Left lung (tissue), 10 donors: ENCODE results near the gene JAKMIP1. TPM values are rescaled to one million over a fixed set of nuclear protein-coding genes. Genes with fewer than 3 reads are reported as not detected.
"Not testable (repeated sequence)": the region's sequence is repeated elsewhere in the genome, so short reads cannot be mapped to it uniquely, and the experiment has no call there.

ENCODE experiments used
- ATAC-seq: fragments of 200-7000 bp; cut with Tn5 transposase; one replicate; pipeline ENCODE4 v1.9.1; 2020; ENCODE audit warnings: moderate library complexity
- DNase-seq, 4 donors: peaks; one replicate each; pipeline ENCODE4 v3.0.0-alpha.2; 2013 to 2020
- H3K27ac ChIP-seq, 2 donors: fragments of 200-600 bp; sonication (generic) in 1 of 2; one replicate each; pipeline versions ENCODE4 v1.5.0 to v1.8.0; 2020 to 2021
- H3K27me3 ChIP-seq, 2 donors: fragments of 200-600 bp; sonication (generic) in 1 of 2; one replicate each; pipeline versions ENCODE4 v1.5.0 to v1.8.0; 2020 to 2021
- H3K36me3 ChIP-seq, 2 donors: fragments of 200-600 bp; sonication (generic) in 1 of 2; one replicate each; pipeline versions ENCODE4 v1.5.0 to v1.8.0; 2020 to 2021
- H3K4me1 ChIP-seq, 2 donors: fragments of 200-600 bp; one replicate each; pipeline ENCODE4 v1.8.0; 2021
- H3K4me3 ChIP-seq, 2 donors: fragments of 200-600 bp; sonication (generic) in 1 of 2; one replicate each; pipeline versions ENCODE4 v1.5.0 to v1.8.0; 2020 to 2021; ENCODE audit warnings: mild to moderate bottlenecking in 1 of 2
- H3K9me3 ChIP-seq, 2 donors: fragments of 200-600 bp; sonication (generic) in 1 of 2; one replicate each; pipeline versions ENCODE4 v1.5.0 to v1.8.0; 2020 to 2021
- intact Hi-C, 2 donors: fragments of 100-400 bp; cut with DNase I; formaldehyde crosslinking; loops; one replicate each; pipeline versions ENCODE4 v1.11.2 to v1.14.2; 2022
- polyA plus RNA-seq, 6 donors: library from polyadenylated mRNA; unstranded; fragments of 120-200 nt; gene quantifications; one replicate each; pipeline ENCODE4 v1.2.1, GENCODE V29; 2013; ENCODE audit not compliant: insufficient read length in 6 of 6
- total RNA-seq, 2 donors: library from RNA; stranded (reverse); fragmentation: NEBNext Ultra II Directional; extraction: Animal tissue kit (Norgen Biotek cat#: 25700); gene quantifications; one replicate each; pipeline ENCODE4 v1.2.1, GENCODE V29; 2021
- TF ChIP-seq, protein P1 (sequence below), 2 donors: fragments of 200-600 bp; sonication (generic) in 1 of 2; IDR thresholded peaks; one replicate each; pipeline versions ENCODE4 v1.5.0 to v1.8.0; 2021; ENCODE audit warnings: antibody characterized with exemption in 2 of 2
- donor health status: DM: no; HTN: yes; CAD: no.
- donor health status: DM: no; HTN: no; CAD: no.

JAKMIP1 gene
- total and polyA plus RNA-seq, 8 donors, result 0.13 to 0.79 (median 0.21) TPM; not detected in 1

- TF ChIP-seq, protein P1, sequence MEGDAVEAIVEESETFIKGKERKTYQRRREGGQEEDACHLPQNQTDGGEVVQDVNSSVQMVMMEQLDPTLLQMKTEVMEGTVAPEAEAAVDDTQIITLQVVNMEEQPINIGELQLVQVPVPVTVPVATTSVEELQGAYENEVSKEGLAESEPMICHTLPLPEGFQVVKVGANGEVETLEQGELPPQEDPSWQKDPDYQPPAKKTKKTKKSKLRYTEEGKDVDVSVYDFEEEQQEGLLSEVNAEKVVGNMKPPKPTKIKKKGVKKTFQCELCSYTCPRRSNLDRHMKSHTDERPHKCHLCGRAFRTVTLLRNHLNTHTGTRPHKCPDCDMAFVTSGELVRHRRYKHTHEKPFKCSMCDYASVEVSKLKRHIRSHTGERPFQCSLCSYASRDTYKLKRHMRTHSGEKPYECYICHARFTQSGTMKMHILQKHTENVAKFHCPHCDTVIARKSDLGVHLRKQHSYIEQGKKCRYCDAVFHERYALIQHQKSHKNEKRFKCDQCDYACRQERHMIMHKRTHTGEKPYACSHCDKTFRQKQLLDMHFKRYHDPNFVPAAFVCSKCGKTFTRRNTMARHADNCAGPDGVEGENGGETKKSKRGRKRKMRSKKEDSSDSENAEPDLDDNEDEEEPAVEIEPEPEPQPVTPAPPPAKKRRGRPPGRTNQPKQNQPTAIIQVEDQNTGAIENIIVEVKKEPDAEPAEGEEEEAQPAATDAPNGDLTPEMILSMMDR (IDR thresholded peaks at IDR 0.05), result no peak
- no peaks in the 10 kb centered on the region for H3K4me1 ChIP-seq
- DNase-seq, result no peak
- no peaks in the 10 kb centered on the region for H3K36me3 ChIP-seq
- no peaks in the 10 kb centered on the region for H3K27me3 ChIP-seq
- no peak overlapping the region for H3K27ac ChIP-seq
- intact Hi-C loops, result no loop called here
- H3K4me3 ChIP-seq, result no peak overlapping the region
- no peak for ATAC-seq
- peaks cover 0 to 15% of the 10 kb centered on the region in 2 donors for H3K9me3 ChIP-seq
Observed at GRCh38 chr4:6141554-6141953, 58.8 kb downstream of the JAKMIP1 start.

DNA sequence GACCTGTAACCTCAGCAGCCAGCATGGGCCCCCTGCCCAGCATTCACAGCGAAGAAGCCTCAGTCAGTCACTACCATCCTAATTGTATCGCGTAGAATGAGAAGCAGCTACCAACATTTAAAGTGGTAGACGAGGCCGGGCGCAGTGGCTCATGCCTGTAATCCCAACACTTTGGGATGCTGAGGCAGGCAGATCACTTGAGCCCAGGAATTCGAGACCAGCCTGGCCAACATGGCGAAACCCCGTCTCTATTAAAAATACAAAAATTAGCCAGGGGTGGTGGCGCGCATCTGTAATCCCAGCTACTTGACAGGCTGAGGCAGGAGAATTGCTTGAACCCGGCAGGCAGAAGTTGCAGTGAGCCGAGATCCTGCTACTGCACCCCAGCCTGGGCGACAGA is 59.3 kb downstream of the JAKMIP1 start:
- ATAC-seq, DNase-seq, H3K4me3 ChIP-seq, H3K36me3 ChIP-seq, intact Hi-C loops, H3K4me1 ChIP-seq, H3K27me3 ChIP-seq, H3K27ac ChIP-seq: not testable (repeated sequence)
- H3K9me3 ChIP-seq, result peaks cover 0 to 15% of the 10 kb centered on the region in 2 donors

GRCh38 chr4:6137747-6138135 is 62.6 kb downstream of the JAKMIP1 start:
- no peaks in the 10 kb centered on the region for H3K9me3 ChIP-seq
- intact Hi-C loops, result no loop called here
- H3K27ac ChIP-seq, result no peak overlapping the region
- ATAC-seq, result no peak
- H3K4me3 ChIP-seq, result no peak overlapping the region
- H3K27me3 ChIP-seq, result no peaks in the 10 kb centered on the region
- no peaks in the 10 kb centered on the region for H3K36me3 ChIP-seq
- no peaks in the 10 kb centered on the region for H3K4me1 ChIP-seq
- TF ChIP-seq, protein P1 (IDR thresholded peaks at IDR 0.05), result no peak
- DNase-seq, result no peak

DNA sequence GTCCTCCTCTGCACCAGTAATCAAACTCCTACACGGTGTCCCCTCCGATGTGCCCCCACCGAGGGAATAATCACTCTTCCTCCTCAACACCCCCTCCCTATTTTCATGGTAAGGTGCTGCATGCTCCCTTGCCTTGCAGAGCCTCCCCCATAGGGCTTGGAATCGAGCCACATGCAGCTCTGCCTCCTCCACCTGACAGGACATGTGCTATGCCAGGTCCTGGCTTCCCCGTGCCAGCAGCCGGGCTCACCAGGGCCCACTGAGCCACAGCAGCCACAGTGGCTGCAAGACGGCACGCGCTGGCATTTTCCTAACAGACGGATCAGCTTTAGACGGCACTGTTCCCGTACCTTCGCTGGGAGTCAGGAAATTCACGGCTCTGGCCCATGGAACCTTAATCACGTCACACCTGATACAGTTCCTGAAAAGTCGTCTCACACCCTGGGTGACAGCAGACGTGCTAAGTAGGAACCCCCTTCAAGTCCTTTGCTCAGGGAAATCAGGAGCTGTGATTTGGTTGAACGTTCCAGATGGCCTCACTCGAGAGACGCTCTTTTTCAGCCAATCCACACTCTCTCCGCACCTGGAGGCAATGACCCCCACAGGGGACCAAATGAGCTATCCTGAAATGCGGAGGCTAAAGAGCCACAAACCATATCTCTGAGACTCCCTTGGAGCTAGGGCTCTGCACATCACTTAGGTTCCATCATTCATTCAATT is 63.2 kb downstream of the JAKMIP1 start:
- Histone ChIP-seq H3K4me1 (no peaks in the 10 kb centered on the region), H3K36me3 (no peaks in the 10 kb centered on the region), H3K9me3 (no peaks in the 10 kb centered on the region), H3K27me3 (no peaks in the 10 kb centered on the region), H3K27ac (no peak overlapping the region), H3K4me3 (no peak overlapping the region)
- ATAC-seq, result no peak
- no peak for DNase-seq
- TF ChIP-seq, protein P1 (IDR thresholded peaks at IDR 0.05), result no peak
- intact Hi-C loops, result no loop called here

GRCh38 chr4:6134612-6135220 is 65.6 kb downstream of the JAKMIP1 start:
- Histone ChIP-seq H3K27ac (no peak overlapping the region), H3K9me3 (no peaks in the 10 kb centered on the region), H3K4me1 (no peaks in the 10 kb centered on the region), H3K36me3 (no peaks in the 10 kb centered on the region), H3K4me3 (no peak overlapping the region), H3K27me3 (no peaks in the 10 kb centered on the region)
- ATAC-seq (no peak), DNase-seq (no peak)
- intact Hi-C loops, result no loop called here
- TF ChIP-seq, protein P1 (IDR thresholded peaks at IDR 0.05), result peak in 1 of 2 donors; percentile 23
